NOMO-1 treated with dmso at 0.1 percent for 144 hours (cell line): Measurements from ENCODE around the gene CYP4F12.

ENCODE experiments used
- DNase-seq: peaks from one replicate; lab custom pipeline; 2025; ENCODE audit not compliant: unreplicated experiment; lab: John Stamatoyannopoulos, UW

The CYP4F12 gene, protein sequence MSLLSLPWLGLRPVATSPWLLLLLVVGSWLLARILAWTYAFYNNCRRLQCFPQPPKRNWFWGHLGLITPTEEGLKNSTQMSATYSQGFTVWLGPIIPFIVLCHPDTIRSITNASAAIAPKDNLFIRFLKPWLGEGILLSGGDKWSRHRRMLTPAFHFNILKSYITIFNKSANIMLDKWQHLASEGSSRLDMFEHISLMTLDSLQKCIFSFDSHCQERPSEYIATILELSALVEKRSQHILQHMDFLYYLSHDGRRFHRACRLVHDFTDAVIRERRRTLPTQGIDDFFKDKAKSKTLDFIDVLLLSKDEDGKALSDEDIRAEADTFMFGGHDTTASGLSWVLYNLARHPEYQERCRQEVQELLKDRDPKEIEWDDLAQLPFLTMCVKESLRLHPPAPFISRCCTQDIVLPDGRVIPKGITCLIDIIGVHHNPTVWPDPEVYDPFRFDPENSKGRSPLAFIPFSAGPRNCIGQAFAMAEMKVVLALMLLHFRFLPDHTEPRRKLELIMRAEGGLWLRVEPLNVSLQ

DNA sequence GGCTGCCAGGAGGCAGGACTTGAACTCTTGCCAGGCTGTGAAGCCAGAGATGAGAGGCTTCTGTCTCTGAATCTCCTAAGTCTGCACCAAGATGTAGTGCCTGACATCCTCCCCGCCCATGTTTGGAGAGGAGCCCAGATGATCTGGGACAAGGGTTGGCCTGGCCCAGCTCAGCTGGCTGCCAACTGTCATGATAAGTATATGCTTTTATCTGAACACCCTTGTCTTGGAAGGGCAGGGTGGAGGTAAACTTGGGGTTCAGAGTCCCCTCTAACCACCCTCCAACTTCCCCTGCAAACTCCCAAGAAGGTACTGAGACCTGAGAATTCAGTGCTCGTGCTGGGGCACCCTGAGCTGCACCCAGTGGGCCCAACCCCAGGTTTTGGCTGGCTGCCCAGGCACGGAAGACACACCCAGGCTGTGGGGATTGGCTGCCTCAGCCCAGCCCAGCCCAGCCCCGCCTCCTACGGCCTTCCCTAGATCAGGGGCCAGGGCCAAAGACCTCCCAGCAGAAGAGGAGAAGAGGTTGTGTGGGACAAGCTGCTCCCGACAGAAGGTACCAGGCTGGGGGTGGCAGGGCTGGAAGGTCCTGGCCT lies at the start of gene CYP4F12:
TSS of gene CYP4F12 (plus strand) at position 508 of the 596 bp plus-strand sequence. CDS start 443 bp downstream, outside the sequence.
- no peak for DNase-seq

DNA sequence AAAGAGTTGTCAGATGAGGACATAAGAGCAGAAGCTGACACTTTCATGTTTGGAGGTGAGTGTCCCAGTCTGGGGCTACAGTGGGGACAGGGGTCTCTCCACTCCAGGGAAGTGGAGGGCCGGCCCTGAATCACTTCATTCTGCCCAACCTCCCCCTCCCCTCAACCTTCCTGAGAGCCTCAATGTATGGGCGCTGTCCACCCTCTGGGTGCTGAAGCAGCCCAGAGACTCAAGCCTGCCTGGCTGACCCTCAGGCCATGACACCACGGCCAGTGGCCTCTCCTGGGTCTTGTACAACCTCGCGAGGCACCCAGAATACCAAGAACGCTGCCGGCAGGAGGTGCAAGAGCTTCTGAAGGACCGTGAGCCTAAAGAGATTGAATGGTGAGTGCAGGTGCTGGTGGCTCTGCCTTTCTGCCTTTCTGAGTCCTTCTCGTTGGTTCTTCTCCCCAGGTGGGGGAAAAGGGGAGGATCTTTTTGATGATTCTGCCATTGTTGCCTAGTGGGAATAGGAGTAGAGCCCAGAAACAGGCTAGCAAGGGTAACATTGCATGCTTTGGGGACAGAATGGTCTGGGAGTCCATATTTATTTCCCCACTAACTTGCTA lies 49.1 kb upstream of the CYP4F12 start:
- DNase-seq, result no peak

DNA sequence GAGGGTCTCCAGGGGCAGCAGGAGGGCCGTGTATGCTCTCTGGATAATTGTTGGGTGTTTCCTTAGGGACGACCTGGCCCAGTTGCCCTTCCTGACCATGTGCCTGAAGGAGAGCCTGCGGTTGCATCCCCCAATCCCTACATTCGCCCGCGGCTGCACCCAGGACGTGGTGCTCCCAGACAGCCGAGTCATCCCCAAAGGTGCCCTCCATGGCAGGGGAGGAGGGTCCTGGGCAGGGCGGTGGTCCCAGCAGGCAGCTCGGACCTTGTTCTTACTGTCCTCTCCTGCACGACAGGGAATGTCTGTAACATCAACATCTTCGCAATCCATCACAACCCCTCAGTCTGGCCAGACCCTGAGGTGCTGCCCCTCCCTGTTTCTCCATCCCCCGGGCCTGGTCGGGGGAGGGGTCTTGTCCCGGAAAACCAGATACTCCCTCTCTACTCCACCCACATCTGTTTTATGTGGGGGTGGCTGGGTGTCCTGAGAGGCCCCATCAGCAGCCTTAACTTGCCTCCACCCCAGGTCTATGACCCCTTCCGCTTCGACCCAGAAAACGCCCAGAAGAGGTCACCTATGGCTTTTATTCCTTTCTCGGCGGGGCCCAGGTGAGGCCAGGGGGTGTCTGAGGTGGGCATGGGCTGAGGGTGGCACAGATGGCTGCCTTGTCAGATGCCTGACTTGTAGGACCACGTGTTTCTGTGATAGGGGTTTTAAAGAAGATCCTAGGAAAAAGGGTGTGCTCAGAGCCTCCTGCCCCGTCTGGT lies 44.5 kb upstream of the CYP4F12 start:
- DNase-seq, result no peak

DNA sequence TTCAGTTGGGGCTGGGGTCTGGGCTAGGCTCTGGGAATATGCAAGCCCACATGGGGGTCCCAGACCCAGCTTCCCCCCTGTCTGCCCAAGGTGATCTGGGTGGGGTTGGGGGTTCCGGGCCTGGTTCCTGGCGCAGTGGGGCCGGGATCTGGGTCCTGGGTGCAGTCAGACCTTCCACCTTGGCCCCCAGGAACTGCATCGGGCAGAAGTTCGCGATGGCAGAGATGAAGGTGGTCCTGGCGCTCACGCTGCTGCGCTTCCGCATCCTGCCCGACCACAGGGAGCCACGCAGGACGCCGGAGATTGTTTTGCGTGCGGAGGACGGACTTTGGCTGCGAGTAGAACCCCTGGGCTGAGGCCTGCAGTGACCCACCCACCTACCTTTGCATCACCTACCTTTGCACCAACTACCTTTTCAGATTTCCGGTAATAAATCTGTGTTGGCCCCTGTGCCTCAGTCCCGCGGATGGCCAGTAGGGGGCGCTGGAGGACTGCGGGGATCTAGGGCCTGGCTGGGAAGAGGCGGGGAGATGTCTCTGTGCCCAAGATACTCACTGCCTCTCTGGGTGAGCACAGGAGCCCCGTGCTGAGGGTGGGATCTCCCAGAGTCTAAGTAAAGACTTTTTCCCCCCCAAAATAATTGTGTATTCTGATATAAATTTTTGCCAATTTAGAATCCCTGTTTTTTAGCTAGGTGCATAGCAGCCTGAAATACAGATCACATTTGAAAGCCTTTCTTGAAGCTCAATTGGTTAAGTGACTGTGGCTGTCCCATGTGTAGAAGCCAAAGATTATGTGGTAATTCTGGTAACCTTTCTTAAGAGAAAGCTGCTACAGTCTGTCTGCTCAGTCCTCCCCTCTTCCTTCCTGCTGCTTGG lies 43.6 kb upstream of the CYP4F12 start:
- peak; percentile 38 for DNase-seq

DNA sequence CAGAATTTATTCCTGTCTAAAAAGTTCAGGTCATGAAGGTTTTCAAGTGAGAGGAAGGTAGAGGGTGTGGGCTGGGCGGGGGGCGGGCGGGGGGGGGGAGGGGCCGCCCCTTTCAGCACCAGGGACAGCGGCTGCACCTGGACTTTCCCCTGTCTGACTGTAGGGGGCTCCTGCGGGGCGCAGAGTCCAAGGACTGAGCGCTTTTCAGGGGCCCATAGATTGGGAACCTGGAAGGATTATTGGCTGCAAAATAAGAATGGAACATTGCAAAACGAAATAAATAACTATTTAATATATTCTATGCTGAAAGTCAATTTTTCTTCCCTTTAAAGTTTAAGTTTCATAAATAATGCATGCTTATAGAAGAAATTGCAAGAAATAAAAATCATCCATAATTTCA lies 41.1 kb upstream of the CYP4F12 start:
- DNase-seq, result peak; percentile 21

DNA sequence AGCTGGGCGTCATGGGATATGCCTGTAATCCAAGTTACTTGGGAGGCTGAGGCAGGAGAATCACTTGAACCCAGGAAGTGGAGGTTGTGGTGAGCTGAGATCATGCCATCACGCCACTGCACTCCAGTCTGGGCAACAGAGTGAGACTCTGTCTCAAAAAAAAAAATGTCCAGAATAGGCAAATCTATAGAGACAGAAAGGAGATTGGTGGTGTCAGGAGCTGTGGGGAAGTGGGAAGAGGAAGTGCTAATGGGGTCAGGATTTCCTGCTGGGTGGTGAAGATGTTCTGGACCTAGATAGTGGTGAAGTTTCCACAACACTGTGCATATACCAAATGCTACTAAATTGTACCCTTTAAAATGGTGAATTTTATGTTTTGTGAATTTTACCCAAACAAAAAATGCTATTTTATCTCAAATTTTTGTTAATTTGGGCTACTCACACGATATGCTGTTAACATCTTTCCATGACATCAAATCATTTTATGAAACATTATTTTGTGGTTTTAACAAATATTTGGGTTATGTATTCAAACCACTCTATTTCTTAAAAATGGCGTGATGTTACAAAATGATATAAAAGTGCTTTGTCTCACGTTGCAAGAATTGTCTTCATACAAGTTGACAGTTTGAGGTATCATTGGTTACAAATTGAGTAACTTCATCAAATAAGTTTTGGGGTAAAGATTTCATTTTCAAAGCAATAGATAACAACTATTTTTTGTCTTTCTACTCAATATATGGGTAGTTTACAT lies 39.6 kb upstream of the CYP4F12 start:
- peak; percentile 64 for DNase-seq

DNA sequence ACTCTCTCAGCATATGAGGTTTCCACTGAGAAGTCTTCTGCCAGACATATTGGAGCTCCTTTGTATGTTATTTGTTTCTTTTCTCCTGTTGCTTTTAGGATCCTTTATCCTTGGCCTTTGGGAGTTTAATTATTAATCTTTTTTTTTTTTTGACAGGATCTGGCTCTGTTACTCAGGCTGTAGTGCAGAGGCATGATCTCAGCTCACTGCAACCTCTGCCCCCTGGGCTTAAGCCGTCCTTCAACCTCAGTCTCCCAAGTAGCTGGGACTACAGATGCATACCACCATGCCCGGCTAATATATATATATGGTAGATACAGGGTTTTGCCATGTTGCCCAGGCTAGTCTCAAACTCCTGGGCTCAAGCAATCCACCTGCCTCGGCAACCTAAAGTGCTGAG lies 38.8 kb upstream of the CYP4F12 start:
- DNase-seq, result no peak

DNA sequence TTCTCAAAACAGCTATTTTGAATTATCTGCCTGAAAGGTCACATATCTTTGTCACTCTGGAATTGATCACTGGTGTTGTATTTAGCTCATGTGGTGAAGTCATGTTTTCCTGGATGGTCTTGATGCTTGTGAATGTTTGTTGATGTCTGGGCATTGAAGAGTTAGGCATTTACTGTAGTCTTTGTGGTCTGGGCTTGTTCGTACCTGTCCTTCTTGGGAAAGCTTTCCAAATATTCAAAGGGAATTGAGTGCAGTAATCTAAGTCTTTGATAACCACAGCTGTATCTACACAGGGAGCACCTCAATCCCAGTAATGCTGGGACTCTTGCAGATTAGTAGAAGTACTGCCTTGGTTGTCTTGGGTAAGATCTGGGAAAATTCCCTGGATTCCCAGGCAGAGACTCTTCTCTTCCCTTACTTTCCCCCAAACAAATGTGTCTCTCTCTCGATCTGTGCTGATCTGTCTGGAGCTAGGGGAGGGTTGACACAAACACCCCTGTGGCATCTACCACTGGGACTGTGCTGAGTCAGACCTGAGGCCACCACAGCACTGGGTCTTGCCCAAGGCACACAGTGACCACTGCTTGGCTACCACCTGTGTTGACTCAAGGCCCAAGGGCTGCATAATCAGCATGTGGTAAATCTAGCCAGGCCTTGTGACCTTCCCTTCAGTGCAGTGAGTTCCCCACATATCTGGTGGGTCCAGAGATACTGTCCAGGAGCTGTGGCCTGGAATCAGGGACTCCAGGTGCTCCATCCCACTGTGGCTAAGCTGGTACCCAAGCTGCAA lies 37.7 kb upstream of the CYP4F12 start:
- no peak for DNase-seq

DNA sequence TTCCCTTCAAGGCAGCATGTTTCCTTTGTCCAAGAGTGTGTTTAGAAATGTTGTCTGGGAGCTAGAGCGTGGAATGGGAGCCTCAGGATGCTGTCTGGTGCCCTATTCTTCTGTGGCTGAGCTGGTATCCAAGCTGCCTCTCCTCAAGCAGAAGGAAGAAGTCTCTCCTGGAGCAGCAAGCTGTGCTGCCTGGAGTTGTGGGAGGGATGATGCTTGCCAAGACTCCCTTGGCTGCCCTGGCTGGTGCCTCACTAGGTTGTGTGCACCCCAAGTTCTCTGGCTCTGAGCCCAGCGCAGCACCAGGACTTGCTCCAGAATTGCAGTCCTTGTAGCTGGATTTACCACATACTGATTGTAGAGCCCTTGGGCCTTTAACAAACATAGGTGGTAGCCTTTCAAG lies 36.9 kb upstream of the CYP4F12 start:
- no peak for DNase-seq

DNA sequence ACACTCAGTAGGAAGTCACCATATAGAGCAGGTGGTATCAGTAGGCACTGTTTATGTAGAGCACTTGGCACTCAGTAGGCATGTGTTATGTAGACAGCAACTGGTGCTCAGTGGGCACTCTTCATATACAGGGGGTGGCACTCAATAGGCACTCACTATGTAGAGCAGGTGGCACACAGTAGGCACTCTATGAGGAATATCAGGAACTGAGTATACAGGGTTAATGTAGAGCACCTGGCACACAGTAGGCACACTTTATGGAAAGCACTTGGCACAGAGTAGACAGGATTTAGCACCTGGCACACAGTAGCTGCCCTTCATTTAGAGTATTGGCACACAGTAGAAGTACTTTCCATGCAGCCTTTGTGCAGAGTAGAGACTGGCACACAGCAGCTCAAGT lies 33.3 kb upstream of the CYP4F12 start:
- no peak for DNase-seq

DNA sequence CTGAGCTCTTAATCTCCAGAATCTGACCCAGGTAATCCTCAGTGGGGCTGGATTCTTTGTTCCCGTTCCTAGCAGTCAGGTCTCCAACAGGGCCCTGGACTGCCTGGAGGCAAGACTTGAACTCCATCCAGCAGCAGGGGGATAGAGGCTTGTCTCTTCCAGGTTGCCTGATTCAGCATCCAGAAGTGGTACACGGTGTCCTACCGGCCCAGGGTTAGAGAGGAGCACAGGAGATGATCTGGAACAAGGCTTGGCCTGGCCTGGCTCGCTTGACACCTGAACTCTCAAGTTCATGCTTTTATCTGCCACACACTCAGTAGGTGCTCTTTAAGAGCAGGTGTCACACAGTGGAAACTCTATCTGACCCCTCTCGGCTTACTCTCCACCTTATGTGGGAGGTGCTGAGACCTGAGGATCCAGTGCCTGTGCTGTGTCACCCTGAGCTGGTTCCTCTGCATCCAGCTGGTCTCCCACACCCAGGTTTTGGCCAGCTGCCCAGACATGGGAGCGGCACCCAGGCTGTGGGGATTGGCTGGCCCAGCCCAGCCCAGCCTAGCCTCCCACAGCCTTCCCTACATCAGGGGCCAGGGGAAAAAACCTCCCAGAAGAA lies 32.5 kb upstream of the CYP4F12 start, which contains the start of gene CYP4F3:
TSS of gene CYP4F3 (plus strand) at position 604 of the 610 bp plus-strand sequence. CDS start 519 bp downstream, outside the sequence.
- DNase-seq, result no peak

DNA sequence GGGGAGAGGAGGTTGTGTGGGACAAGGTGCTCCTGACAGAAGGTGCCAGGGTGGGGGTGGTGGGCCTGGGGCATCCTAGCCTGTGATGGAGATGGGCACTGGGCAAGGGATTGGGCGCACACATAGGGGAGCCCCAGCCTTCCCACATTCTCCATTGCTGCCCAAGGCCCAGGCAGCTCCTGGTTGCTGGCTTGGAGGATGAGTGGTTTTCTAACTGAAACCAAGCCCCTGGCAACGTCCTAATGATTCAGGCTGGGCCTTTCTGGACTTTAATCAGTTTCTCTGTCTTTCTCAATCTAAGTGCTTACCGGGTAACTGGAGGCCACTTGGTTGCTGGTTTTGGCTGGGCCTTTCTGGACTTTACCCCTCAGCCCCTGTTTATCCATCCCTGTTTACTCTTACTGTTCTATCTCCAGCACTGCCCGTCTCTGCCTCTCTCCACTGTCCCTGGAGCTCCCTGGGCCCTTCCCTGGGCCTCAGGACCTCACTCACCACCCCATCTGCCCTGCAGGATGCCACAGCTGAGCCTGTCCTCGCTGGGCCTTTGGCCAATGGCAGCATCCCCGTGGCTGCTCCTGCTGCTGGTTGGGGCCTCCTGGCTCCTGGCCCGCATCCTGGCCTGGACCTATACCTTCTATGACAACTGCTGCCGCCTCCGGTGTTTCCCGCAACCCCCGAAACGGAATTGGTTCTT lies 31.8 kb upstream of the CYP4F12 start:
- no peak for DNase-seq

DNA sequence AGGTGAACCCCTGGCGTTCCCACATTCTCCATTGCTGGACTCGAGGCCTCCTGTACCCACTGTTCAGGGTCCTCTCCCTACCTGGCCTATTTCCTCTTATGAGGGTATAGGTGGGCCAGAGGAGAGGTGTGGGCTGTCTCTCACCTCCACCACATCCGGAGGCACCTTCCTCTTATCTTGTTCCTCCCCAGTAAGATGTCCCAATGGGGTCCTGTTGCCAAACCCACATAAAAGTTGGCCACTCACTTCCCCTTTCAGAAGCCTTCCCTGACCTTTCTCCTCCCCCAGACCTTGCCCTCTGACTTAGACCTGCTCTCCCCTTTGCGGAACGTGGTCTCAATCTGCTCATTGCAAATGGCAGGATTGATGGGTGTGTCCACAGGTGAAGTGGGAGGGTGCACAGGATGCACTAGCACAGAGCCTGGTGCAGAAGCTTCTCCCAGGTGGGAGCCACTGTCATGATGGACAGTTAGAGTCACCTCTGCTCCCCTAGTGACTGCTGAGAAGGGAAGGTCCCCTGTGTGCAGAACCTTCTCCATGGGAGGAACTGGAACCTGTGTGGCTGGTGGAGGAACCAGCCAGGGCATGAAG lies 30.9 kb upstream of the CYP4F12 start:
- peak; percentile 80 for DNase-seq

DNA sequence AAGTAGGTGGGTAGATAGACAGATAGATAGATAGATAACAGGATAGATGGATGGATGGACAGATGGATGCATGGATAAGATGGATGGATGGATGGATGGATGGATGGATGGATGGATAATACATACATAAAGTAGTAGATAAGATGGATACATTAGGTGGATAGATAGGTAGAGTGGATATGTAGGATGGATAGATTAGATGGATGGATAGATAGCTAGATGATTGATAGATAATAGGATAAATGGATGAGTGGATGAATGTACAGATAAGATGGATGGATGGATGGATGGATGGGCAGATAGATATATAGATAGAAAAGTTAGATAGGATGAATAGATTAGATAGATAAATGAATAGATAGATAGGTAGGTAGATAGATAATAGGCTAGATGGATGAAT lies 30.1 kb upstream of the CYP4F12 start:
- no peak for DNase-seq

DNA sequence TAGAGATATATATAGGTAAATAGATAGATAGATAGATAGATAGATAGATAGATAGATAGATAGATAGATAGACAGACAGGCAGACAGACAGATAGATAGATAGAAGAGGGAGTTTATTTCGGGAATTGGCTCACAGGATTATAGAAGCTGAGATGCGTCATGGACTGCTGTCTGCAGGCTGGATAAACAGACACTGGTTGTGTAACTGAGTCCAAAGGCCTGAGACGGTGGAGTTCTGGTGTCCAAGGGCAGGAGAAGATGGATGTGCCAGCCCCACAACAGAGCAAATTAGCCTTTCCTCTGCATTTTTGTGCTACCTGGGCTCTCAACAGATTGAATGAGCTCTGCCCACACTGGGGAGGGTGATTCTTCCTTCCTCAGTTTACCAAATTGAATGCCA lies 29.5 kb upstream of the CYP4F12 start:
- DNase-seq, result no peak

DNA sequence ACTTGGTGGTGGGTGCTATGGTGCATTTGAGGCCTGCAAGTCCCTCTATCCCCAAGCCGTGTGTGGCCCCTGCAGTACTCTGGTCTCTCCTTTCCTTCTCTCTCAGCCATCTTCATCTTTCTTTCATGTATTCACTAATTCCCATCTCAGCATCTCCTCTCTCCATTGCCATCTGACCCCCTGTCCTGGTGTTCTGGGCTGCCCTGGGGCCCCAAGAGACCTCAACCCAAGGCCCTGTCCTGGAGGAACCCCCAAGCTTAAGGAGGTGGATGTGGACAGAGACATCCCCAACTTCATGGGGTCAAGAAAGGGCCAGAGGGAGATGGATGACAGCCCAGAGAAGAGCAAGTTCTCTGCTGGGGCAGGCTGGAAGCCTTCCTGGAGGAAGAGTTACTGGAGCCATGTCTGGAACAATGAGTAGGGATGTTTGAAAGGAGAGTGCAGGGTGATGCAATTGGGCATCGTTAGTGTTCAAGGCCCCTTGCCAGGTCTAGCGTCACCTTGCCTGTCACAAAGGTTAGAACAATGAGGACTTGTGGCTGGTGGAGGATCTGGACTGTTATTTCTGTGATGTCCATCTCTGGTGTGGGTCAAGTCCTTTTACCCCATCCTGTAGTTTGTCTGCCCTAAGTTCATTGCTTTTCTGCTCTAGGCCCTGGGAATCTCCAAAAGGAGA lies 28.7 kb upstream of the CYP4F12 start:
- no peak for DNase-seq

DNA sequence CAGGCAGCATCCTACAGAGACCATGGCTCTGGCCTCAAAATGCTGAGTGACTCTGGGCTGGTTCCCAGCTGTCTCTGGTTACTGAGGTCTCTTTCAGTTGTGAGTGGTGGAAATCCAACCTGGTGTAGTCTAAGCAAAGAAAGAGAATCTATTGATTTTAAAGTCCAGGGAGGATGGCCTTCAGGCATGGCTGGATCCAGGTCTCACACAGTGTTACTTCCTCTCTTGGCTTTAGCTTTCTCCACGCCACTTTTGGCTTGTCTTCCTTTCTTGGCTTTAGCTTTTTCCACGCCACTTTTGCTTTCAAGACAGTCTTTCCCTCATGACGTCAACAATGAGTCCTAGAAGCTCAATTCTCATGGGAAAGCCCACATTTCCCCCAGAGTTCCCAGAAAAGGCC lies 28.1 kb upstream of the CYP4F12 start:
- no peak for DNase-seq
